ENCODE data around the gene ALOX5AP. TPM values are rescaled to one million over a fixed set of nuclear protein-coding genes. Genes with fewer than 3 reads are reported as not detected.

The ALOX5AP gene
- total RNA-seq, 2 experiments from 2014 or later: 40.5 to 42.2 TPM

GRCh38 chr13:30748717-30749116, 13.4 kb downstream of the ALOX5AP start:
- TF ChIP-seq, protein P1, sequence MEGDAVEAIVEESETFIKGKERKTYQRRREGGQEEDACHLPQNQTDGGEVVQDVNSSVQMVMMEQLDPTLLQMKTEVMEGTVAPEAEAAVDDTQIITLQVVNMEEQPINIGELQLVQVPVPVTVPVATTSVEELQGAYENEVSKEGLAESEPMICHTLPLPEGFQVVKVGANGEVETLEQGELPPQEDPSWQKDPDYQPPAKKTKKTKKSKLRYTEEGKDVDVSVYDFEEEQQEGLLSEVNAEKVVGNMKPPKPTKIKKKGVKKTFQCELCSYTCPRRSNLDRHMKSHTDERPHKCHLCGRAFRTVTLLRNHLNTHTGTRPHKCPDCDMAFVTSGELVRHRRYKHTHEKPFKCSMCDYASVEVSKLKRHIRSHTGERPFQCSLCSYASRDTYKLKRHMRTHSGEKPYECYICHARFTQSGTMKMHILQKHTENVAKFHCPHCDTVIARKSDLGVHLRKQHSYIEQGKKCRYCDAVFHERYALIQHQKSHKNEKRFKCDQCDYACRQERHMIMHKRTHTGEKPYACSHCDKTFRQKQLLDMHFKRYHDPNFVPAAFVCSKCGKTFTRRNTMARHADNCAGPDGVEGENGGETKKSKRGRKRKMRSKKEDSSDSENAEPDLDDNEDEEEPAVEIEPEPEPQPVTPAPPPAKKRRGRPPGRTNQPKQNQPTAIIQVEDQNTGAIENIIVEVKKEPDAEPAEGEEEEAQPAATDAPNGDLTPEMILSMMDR (IDR thresholded peaks at IDR 0.05): no peak
- intact Hi-C loops (cut with micrococcal nuclease): loop anchor here (10.0 kb wide), 1 partner anchor 134 kb away; the partner anchor contains the start of gene USPL1
- H3K4me3 Mint-ChIP-seq: no peak overlapping the region
- POLR2A ChIA-PET: interaction anchor here (1.0 kb wide), 1 partner anchor 9 kb away, joined by 3 read pairs; no protein-coding TSS in a partner anchor
- ATAC-seq (no peak), DNase-seq (no peak)
- H3K27me3 Mint-ChIP-seq: no peaks in the 10 kb centered on the region
- H3K9me3 Mint-ChIP-seq: no peaks in the 10 kb centered on the region
- H3K4me1 Mint-ChIP-seq (ENCODE audit: low read depth): peaks cover 53% of the 10 kb centered on the region
- CTCF ChIA-PET: no interaction called here
- H3K27ac Mint-ChIP-seq: no peak overlapping the region
- H3K36me3 Mint-ChIP-seq (ENCODE audit: low read depth): peaks cover 51% of the 10 kb centered on the region

GRCh38 chr13:30750036-30750435, 14.7 kb downstream of the ALOX5AP start:
- no peak overlapping the region for H3K4me3 Mint-ChIP-seq
- peaks cover 40% of the 10 kb centered on the region for H3K4me1 Mint-ChIP-seq (ENCODE audit: low read depth)
- H3K27me3 Mint-ChIP-seq: no peaks in the 10 kb centered on the region
- ChIA-PET POLR2A (no interaction called here), CTCF (no interaction called here)
- intact Hi-C loops (cut with micrococcal nuclease): no loop called here
- H3K36me3 Mint-ChIP-seq (ENCODE audit: low read depth): peaks cover 49% of the 10 kb centered on the region
- H3K9me3 Mint-ChIP-seq: no peaks in the 10 kb centered on the region
- TF ChIP-seq, protein P1 (IDR thresholded peaks at IDR 0.05): no peak
- ATAC-seq: no peak
- no peak overlapping the region for H3K27ac Mint-ChIP-seq
- DNase-seq: no peak

DNA sequence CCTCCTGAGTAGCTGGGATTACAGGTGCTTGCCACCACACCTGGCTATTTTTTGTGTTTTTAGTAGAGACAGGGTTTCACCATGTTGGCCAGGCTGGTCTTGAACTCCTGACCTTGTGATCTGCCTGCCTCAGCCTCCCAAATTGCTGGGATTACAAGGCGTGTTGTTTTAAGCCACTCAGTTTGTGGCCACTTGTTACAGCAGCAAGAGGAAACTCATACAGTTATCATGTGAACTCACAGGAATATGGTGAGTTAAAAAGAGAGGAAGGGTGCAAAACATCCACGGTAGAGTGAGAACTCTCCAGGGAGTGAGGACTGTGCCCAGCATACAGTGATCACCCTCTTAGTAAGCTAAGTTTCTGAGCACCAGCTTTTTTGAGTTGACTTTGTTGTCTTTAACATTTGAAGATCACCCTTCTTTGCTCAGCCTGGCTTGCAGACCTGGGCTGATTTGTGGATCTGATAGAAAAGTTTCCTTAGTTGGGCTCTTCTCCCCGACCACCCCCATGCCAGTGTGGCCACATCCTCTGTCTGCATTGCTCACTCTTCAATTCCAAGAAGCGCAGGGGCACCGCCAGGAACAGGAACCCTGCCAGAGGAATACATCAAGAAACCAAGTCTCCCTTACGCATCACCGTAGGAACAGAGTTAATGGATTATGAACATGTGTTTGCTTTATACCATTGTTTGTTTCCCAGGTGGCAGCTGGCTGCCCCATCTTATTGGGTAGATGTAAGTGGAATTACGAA, 16.0 kb downstream of the ALOX5AP start:
- CTCF ChIA-PET: no interaction called here
- Mint-ChIP-seq H3K27ac (peak overlapping the region; percentile 7), H3K9me3 (no peaks in the 10 kb centered on the region), H3K36me3 (ENCODE audit: low read depth) (peaks cover 37% of the 10 kb centered on the region), H3K4me1 (ENCODE audit: low read depth) (peaks cover 26% of the 10 kb centered on the region), H3K4me3 (no peak overlapping the region), H3K27me3 (no peaks in the 10 kb centered on the region)
- TF ChIP-seq, protein P1 (IDR thresholded peaks at IDR 0.05): no peak
- DNase-seq: peak; percentile 62
- intact Hi-C loops (cut with micrococcal nuclease): no loop called here
- ATAC-seq: peak; percentile 71
- POLR2A ChIA-PET: no interaction called here

DNA sequence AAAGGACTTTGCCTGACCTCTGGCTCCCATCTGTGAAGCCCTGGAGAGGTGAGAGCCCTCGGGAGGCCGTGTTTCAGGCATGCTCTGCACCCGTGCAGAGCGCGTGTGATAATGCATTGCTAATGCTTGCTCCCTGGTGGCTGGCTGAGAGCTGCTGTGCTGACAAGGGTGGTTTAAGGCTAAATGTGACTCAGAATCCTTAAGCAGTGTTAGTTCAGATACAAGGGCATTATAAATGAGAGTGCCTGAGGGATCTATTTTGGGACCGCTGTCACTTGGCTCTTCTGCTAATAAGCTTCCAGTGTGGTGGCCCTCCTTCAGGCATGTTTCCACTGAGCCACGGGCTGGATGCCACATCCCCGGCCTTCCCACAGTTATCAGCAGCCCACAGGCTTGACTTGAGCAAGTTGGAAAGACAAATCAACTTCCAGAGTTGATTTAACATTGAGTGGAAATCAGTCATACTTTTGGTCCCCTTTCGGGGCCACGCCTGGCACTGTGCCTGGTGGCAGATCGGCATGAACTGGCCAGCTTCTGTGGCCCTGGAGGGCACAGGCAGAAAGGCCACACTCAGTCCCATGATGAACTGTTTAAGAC, 17.0 kb downstream of the ALOX5AP start:
- H3K36me3 Mint-ChIP-seq (ENCODE audit: low read depth): peaks cover 35% of the 10 kb centered on the region
- POLR2A ChIA-PET: interaction anchor here (1.0 kb wide), 1 partner anchor 9 kb away, joined by 3 read pairs; no protein-coding TSS in a partner anchor
- H3K9me3 Mint-ChIP-seq: no peaks in the 10 kb centered on the region
- CTCF ChIA-PET: interaction anchor here (0.8 to 2.1 kb wide), 7 partner anchors 12 to 140 kb away, joined by 3 to 9 read pairs (median 4); no protein-coding TSS in a partner anchor
- no peaks in the 10 kb centered on the region for H3K27me3 Mint-ChIP-seq
- H3K4me3 Mint-ChIP-seq: no peak overlapping the region
- intact Hi-C loops (cut with micrococcal nuclease): no loop called here
- DNase-seq (no peak), ATAC-seq (peak; percentile 53)
- peaks cover 24% of the 10 kb centered on the region for H3K4me1 Mint-ChIP-seq (ENCODE audit: low read depth)
- TF ChIP-seq, protein P1 (IDR thresholded peaks at IDR 0.05): no peak
- no peak overlapping the region for H3K27ac Mint-ChIP-seq

All from activated CD8-positive, alpha-beta T cell treated with anti-CD3 and anti-CD28 coated beads for 36 hours (primary cell).